Measurements from ENCODE around the gene SLC6A18.

DNA sequence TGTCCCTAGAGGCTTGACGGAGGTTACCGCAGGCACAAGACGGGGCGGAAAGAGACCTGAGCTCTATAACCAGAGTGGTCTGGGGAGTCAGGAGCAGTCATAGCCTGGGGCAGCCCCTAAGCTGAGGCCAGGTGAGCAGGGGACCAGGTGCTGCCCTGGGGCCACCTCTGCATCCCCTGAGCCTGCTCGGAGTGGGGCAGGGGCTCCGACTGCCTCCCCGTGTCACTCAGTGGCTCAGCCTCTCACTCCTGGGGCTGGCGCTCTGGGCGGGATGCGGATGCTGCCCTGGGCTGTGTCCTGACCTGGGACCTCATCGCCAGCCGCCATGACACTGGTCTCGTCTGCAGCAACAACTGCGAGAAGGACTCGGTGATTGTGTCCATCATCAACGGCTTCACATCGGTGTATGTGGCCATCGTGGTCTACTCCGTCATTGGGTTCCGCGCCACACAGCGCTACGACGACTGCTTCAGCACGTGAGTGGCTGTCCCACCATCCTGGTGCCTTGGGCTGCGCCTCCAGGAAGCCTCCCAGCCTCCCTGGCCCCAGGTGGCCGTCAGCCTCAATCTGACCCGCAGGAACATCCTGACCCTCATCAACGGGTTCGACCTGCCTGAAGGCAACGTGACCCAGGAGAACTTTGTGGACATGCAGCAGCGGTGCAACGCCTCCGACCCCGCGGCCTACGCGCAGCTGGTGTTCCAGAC lies 8.8 kb upstream of the SLC6A18 start:
- TF ChIP-seq CTCF (IDR thresholded peaks at IDR 0.05) (no peak), ZFX (IDR thresholded peaks at IDR 0.05; ENCODE audit: borderline replicate concordance) (no peak)

Measured in 22Rv1 (cell line).